Neutrophil (primary cell): Measurements from ENCODE around the gene TTC21A.

Experiments used
- H3K27ac ChIP-seq: fragments of 200-600 bp; sonication (generic); 2 replicates; pipeline ENCODE4 v1.5.1; 2016; ENCODE audit warnings: mild to moderate bottlenecking, moderate library complexity
- H3K27me3 ChIP-seq: fragments of 200-600 bp; sonication (generic); 2 replicates; pipeline ENCODE4 v1.6.0; 2016; ENCODE audit warnings: mild to moderate bottlenecking
- H3K36me3 ChIP-seq: fragments of 200-600 bp; sonication (generic); 2 replicates; pipeline ENCODE4 v1.5.1; 2017
- H3K4me1 ChIP-seq, 2 experiments: fragments of 200-600 bp in 1 of 2; sonication (generic) in 1 of 2; 1 replicate in 1 of 2; 2 replicates in 1 of 2; pipeline versions ENCODE4 v1.5.1 to v1.6.1; 2013 to 2016; ENCODE audit warnings: low read depth in 1 of 2, low read length in 1 of 2, mild to moderate bottlenecking in 1 of 2, moderate library complexity in 1 of 2; ENCODE audit not compliant: control insufficient read depth in 1 of 2, insufficient read depth in 1 of 2
- H3K4me3 ChIP-seq, 2 experiments: fragments of 200-600 bp in 1 of 2; sonication (generic) in 1 of 2; 1 replicate in 1 of 2; 2 replicates in 1 of 2; pipeline ENCODE4 v1.5.1; 2013 to 2016; ENCODE audit warnings: low read depth in 1 of 2, low read length in 1 of 2, mild to moderate bottlenecking in 1 of 2, moderate library complexity in 1 of 2
- H3K9me3 ChIP-seq: fragments of 200-600 bp; sonication (generic); 2 replicates; pipeline ENCODE4 v1.5.1; 2016
- CTCF ChIP-seq: fragments of 200-600 bp; sonication (generic); IDR thresholded peaks from 2 replicates; pipeline ENCODE4 v1.5.1; 2016; ENCODE audit warnings: antibody characterized with exemption

TTC21A gene

DNA sequence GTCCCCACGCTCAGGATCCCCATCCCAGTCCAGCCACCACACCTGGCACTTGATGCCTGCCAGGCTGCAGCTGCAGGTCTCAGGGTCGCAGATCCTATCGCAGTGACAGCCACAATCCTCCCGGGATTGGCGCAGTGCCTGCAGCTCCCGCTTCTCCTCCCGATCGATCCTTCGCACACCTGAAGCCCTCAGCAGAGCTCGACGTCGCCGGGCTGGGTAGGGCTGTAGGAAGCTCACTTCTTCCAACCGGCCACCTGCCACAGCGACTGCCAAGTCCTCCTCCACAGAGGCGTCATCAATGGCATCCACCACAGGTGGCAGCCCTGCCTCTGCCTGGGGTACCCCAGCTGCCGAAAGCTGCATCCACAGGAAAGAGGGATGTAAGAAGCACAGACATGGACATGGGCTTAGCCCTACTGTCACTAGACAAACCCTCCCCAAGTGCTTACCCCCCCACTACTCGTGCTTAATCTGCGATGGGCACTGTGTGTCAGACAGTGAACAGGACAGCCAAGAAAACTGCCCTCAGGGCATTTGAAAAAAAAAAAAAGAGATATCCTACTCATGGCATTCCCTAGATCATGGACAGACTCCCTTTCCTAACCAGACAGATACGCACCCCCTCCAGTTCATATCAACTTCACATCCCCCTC is 36.7 kb downstream of the TTC21A start:
- no peak overlapping the region for H3K27ac ChIP-seq
- peaks cover 6% of the 10 kb centered on the region for H3K9me3 ChIP-seq
- no peaks in the 10 kb centered on the region for H3K27me3 ChIP-seq
- H3K36me3 ChIP-seq, result peaks cover 73% of the 10 kb centered on the region
- no peak for TF ChIP-seq CTCF
- peaks cover 49 to 54% of the 10 kb centered on the region in 2 experiments for H3K4me1 ChIP-seq
- no peak overlapping the region for H3K4me3 ChIP-seq

- Histone ChIP-seq H3K9me3 (peaks cover 6% of the 10 kb centered on the region), H3K4me1 (peaks cover 55 to 61% of the 10 kb centered on the region in 2 experiments), H3K27me3 (no peaks in the 10 kb centered on the region), H3K36me3 (peaks cover 72% of the 10 kb centered on the region), H3K27ac (no peak overlapping the region), H3K4me3 (no peak overlapping the region)
- no peak for TF ChIP-seq CTCF
Observed at GRCh38 chr3:39144748-39145380, 37.4 kb downstream of the TTC21A start.

GRCh38 chr3:39146083-39146501 is 38.6 kb downstream of the TTC21A start:
- TF ChIP-seq CTCF, result no peak
- H3K9me3 ChIP-seq, result peaks cover 6% of the 10 kb centered on the region
- H3K36me3 ChIP-seq, result peaks cover 64% of the 10 kb centered on the region
- H3K4me1 ChIP-seq, result peaks cover 63 to 65% of the 10 kb centered on the region in 2 experiments
- no peak overlapping the region for H3K4me3 ChIP-seq
- H3K27me3 ChIP-seq, result no peaks in the 10 kb centered on the region
- peak overlapping the region; percentile 98 for H3K27ac ChIP-seq

DNA sequence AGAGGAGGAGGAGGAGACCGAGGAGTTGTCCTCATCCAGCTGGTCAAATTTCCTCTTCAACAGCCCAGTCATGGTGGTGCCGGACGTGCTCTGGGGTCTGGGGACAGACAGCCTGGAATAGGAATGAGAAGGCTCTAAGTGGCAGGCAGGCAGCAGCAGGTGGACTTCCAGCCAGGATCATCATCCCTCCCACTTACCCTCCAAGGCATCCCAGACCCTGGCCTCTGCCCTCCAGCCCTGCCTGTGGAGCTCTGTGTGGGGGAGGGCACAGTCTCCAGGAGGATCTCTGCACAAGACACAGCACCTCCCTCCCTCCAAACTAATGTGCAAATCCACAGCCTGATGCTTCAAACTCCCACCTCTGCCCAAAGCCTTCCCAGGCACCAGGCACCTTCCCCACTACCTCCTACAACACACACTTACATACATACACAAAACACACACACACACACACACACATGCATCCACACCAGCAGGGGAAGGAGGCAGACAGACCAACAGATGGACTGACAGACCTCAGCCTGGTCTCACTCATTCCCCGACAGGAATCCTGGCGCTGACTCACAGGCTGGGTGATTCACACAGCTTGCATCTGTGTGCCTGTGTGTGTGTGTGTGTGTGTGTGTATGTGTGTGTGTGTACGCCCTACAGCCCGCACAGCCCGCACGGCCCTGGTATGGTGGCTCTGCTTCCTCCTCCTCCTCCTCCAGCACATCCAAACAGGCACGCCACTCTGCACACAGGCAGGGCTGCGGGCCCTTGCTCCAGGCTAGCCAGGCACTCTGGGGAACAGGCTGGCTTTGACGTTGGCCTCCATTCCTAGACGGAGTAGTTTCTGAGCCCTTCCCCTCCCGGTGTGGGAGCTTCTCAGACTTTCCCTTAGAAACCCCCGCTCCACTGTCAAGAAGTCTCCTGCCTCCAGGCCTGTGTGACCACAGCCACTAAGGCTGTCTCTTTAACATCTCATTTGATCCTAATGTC is 39.4 kb downstream of the TTC21A start:
- Histone ChIP-seq H3K9me3 (peaks cover 6% of the 10 kb centered on the region), H3K27ac (peak overlapping the region; percentile 98), H3K4me3 (peak overlapping the region; percentile 51 to 58), H3K27me3 (no peaks in the 10 kb centered on the region), H3K4me1 (peaks cover 63 to 65% of the 10 kb centered on the region in 2 experiments), H3K36me3 (peaks cover 56% of the 10 kb centered on the region)
- no peak for TF ChIP-seq CTCF

GRCh38 chr3:39147711-39148434 is 40.4 kb downstream of the TTC21A start:
- H3K9me3 ChIP-seq, result peaks cover 6% of the 10 kb centered on the region
- H3K4me3 ChIP-seq, result peak overlapping the region; percentile 51 to 58
- TF ChIP-seq CTCF, result no peak
- peaks cover 46% of the 10 kb centered on the region for H3K36me3 ChIP-seq
- peaks cover 67 to 69% of the 10 kb centered on the region in 2 experiments for H3K4me1 ChIP-seq
- H3K27me3 ChIP-seq, result no peaks in the 10 kb centered on the region
- peak overlapping the region; percentile 98 for H3K27ac ChIP-seq
